HepG2 (cell line): ENCODE results near the gene TSEN54. TPM values are rescaled to one million over a fixed set of nuclear protein-coding genes. Genes with fewer than 3 reads are reported as not detected.

Experiments used
- IKZF4 ChIP-seq: sonication (generic); formaldehyde crosslinking; IDR thresholded peaks from 2 replicates; pipeline ENCODE4 v1.5.1; 2020; ENCODE audit warnings: borderline replicate concordance, mild to moderate bottlenecking, low read depth, missing genetic modification reagents; ENCODE audit errors: not compliant biosample characterization
- MXD3 ChIP-seq: IDR thresholded peaks from 2 replicates; pipeline ENCODE4 v1.6.1; 2016; ENCODE audit warnings: mild to moderate bottlenecking, missing biosample characterization, missing genetic modification reagents
- RBAK ChIP-seq: sonication (generic); formaldehyde crosslinking; IDR thresholded peaks from 2 replicates; pipeline ENCODE4 v1.5.1; 2020; ENCODE audit warnings: mild to moderate bottlenecking, missing genetic modification reagents
- SP2 ChIP-seq: sonication (generic); formaldehyde crosslinking; IDR thresholded peaks from 2 replicates; pipeline ENCODE4 v1.5.1; 2020; ENCODE audit warnings: mild to moderate bottlenecking, missing genetic modification reagents
- TGIF2 ChIP-seq: IDR thresholded peaks from 2 replicates; pipeline ENCODE4 v1.6.1; 2016; ENCODE audit warnings: control low read depth, missing compliant biosample characterization
- YY1 ChIP-seq: IDR thresholded peaks from 2 replicates; pipeline ENCODE4 v1.6.1; 2011; ENCODE audit warnings: low read length, low read depth, moderate library complexity, mild to moderate bottlenecking; ENCODE audit not compliant: insufficient read depth, insufficient replicate concordance
- ZBTB46 ChIP-seq: sonication (generic); formaldehyde crosslinking; IDR thresholded peaks from 2 replicates; pipeline ENCODE4 v1.4.0; 2020; ENCODE audit warnings: mild to moderate bottlenecking, missing genetic modification reagents, borderline replicate concordance
- ZMYM4 ChIP-seq: sonication (generic); formaldehyde crosslinking; IDR thresholded peaks from 2 replicates; pipeline ENCODE4 v1.8.1; 2023; ENCODE audit warnings: mild to moderate bottlenecking, missing genetic modification reagents
- ZNF224 ChIP-seq: sonication (generic); formaldehyde crosslinking; IDR thresholded peaks from 2 replicates; pipeline ENCODE4 v1.5.0; 2020; ENCODE audit warnings: mild to moderate bottlenecking, missing genetic modification reagents
- ZNF292 ChIP-seq: sonication (generic); formaldehyde crosslinking; IDR thresholded peaks from 2 replicates; pipeline ENCODE4 v1.8.1; 2022; ENCODE audit warnings: mild to moderate bottlenecking, low read depth, missing genetic modification reagents, borderline replicate concordance
- ZNF350 ChIP-seq: sonication (generic); formaldehyde crosslinking; IDR thresholded peaks from 2 replicates; pipeline ENCODE4 v1.4.0; 2020; ENCODE audit warnings: mild to moderate bottlenecking, low read depth, missing genetic modification reagents, borderline replicate concordance
- ZNF44 ChIP-seq: sonication (generic); formaldehyde crosslinking; IDR thresholded peaks from 2 replicates; pipeline ENCODE4 v1.5.1; 2020; ENCODE audit warnings: mild to moderate bottlenecking, missing genetic modification reagents
- ZNF609 ChIP-seq: sonication (generic); formaldehyde crosslinking; IDR thresholded peaks from 2 replicates; pipeline ENCODE4 v1.4.0; 2020; ENCODE audit warnings: mild to moderate bottlenecking, missing genetic modification reagents, borderline replicate concordance
- polyA plus RNA-seq, 8 experiments: library from polyadenylated mRNA; depleted of rRNA in 3 of 8; stranded (reverse) in 7 of 8; unstranded in 1 of 8; fragments of >200 nt; fragmentation: Illumina TruSeq in 4 of 8; extraction: Trizol in 4 of 8; gene quantifications; 2 replicates each; pipeline versions ENCODE4 v1.2.1 to v1.2.3, GENCODE V29; 2011 to 2016; ENCODE audit warnings: low read depth in 4 of 8, missing spikeins in 1 of 8, mixed read lengths in 1 of 8; ENCODE audit not compliant: insufficient read depth in 1 of 8
- total RNA-seq, 5 experiments: library from RNA; depleted of rRNA; stranded (reverse); fragments of >200 nt; fragmentation: Illumina TruSeq; extraction: Trizol; gene quantifications; 2 replicates each; pipeline ENCODE4 v1.2.3, GENCODE V29; 2016; ENCODE audit warnings: low read depth in 1 of 5
- TF ChIP-seq, protein P1 (sequence below): sonication (generic); formaldehyde crosslinking; IDR thresholded peaks from 2 replicates; pipeline ENCODE4 v1.5.1; 2020; ENCODE audit warnings: mild to moderate bottlenecking, missing genetic modification reagents, moderate library complexity
- TF ChIP-seq, protein P2 (sequence below): sonication (generic); formaldehyde crosslinking; conservative IDR thresholded peaks from 2 replicates; pipeline ENCODE4 v1.8.1; 2023; ENCODE audit warnings: missing genetic modification reagents

The TSEN54 gene
- total and polyA plus RNA-seq, 2 of the 13 experiments (the other 11 are each of a cell fraction or from before 2014, with no cell fraction given) = 62.9 to 63.3 TPM

DNA sequence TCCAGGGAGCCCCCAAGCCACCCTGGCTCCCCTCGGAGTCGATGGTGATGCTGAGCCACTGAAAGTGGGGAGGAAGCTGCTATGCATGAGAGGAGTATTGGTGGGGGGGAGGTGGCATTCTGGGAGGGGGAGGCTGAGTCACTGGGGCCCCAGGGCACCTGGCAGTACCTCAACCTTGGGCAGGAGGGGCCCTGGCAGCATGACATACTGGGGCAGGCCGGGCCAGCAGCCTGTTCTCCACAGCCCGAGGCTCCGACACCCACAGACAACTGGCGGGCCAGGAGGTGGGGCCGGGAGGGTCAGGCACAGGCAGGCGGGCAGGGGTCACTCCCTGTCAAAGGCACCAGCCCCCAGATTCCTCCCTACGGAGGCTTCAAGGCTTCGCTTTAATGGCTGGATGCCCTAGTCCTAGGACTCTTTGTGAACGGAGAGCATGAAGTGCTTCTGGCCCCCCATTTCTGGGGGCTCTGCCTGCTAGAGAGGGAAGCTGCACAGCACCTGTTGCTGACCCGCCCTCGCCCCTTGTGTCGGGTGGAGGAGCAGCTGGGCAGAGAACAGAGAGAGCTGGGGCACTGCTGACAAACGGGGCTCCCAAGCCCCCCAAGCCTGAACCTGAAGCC, 1.9 kb upstream of the TSEN54 start (continued):
- TF ChIP-seq MXD3 (CRISPR knock-in tag) (no peak), ZNF350 (CRISPR knock-in tag) (no peak; the same call in 1 of the 2 replicates), ZMYM4 (CRISPR knock-in tag) (no peak), ZBTB46 (CRISPR knock-in tag) (0 out of 2 replicates have a peak, but pooled peaks have one; percentile 57), ZNF292 (CRISPR knock-in tag) (0 out of 2 replicates have a peak, but pooled peaks have one; percentile 25), IKZF4 (CRISPR knock-in tag) (no peak), ZNF44 (CRISPR knock-in tag) (no peak), RBAK (CRISPR knock-in tag) (no peak), ZNF609 (0 out of 2 replicates have a peak, but pooled peaks have one; percentile 45), ZNF224 (CRISPR knock-in tag) (no peak), SP2 (CRISPR knock-in tag) (no peak), TGIF2 (0 out of 2 replicates have a peak, but pooled peaks have one; percentile 31), YY1 (no peak)
- TF ChIP-seq, protein P1, sequence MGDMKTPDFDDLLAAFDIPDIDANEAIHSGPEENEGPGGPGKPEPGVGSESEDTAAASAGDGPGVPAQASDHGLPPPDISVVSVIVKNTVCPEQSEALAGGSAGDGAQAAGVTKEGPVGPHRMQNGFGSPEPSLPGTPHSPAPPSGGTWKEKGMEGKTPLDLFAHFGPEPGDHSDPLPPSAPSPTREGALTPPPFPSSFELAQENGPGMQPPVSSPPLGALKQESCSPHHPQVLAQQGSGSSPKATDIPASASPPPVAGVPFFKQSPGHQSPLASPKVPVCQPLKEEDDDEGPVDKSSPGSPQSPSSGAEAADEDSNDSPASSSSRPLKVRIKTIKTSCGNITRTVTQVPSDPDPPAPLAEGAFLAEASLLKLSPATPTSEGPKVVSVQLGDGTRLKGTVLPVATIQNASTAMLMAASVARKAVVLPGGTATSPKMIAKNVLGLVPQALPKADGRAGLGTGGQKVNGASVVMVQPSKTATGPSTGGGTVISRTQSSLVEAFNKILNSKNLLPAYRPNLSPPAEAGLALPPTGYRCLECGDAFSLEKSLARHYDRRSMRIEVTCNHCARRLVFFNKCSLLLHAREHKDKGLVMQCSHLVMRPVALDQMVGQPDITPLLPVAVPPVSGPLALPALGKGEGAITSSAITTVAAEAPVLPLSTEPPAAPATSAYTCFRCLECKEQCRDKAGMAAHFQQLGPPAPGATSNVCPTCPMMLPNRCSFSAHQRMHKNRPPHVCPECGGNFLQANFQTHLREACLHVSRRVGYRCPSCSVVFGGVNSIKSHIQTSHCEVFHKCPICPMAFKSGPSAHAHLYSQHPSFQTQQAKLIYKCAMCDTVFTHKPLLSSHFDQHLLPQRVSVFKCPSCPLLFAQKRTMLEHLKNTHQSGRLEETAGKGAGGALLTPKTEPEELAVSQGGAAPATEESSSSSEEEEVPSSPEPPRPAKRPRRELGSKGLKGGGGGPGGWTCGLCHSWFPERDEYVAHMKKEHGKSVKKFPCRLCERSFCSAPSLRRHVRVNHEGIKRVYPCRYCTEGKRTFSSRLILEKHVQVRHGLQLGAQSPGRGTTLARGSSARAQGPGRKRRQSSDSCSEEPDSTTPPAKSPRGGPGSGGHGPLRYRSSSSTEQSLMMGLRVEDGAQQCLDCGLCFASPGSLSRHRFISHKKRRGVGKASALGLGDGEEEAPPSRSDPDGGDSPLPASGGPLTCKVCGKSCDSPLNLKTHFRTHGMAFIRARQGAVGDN (CRISPR knock-in tag) = peak; percentile 6; the same call in 1 of the 2 replicates
- TF ChIP-seq, protein P2, sequence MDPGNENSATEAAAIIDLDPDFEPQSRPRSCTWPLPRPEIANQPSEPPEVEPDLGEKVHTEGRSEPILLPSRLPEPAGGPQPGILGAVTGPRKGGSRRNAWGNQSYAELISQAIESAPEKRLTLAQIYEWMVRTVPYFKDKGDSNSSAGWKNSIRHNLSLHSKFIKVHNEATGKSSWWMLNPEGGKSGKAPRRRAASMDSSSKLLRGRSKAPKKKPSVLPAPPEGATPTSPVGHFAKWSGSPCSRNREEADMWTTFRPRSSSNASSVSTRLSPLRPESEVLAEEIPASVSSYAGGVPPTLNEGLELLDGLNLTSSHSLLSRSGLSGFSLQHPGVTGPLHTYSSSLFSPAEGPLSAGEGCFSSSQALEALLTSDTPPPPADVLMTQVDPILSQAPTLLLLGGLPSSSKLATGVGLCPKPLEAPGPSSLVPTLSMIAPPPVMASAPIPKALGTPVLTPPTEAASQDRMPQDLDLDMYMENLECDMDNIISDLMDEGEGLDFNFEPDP = no peak
